ENCODE results near the gene LSS. TPM values are rescaled to one million over a fixed set of nuclear protein-coding genes. Genes with fewer than 3 reads are reported as not detected.

LSS gene
- polyA plus RNA-seq, 1 donor (not counting 4 experiments of a cell fraction or from before 2014, with no cell fraction given) = 105 TPM

- Histone ChIP-seq H3K79me2 (ENCODE audit: control insufficient read depth, insufficient read depth, low read length) (no peaks in the 10 kb centered on the region), H2AFZ (ENCODE audit: control insufficient read depth, low read length) (no peak overlapping the region), H3K4me1 (ENCODE audit: control insufficient read depth, extremely low read depth, insufficient read depth, low read length) (no peaks in the 10 kb centered on the region), H3K27ac (ENCODE audit: control insufficient read depth, insufficient read depth, low read length) (no peak overlapping the region), H4K20me1 (ENCODE audit: control insufficient read depth, extremely low read depth, insufficient read depth, low read length) (peaks cover 7% of the 10 kb centered on the region), H3K27me3 (ENCODE audit: control insufficient read depth, extremely low read depth, insufficient read depth, low read length) (no peaks in the 10 kb centered on the region), H3K9ac (ENCODE audit: control insufficient read depth, extremely low read depth, insufficient read depth, low read length) (no peak overlapping the region), H3K4me3 (ENCODE audit: control insufficient read depth in 2 of 3, extremely low read depth in 1 of 3, insufficient read depth in 2 of 3, low read depth in 1 of 3, low read length in 3 of 3) (no peak overlapping the region), H3K9me3 (ENCODE audit: control insufficient read depth, low read depth, low read length) (no peaks in the 10 kb centered on the region), H3K4me2 (ENCODE audit: control insufficient read depth, extremely low read depth, insufficient read depth, low read depth, low read length) (no peak overlapping the region), H3K36me3 (ENCODE audit: control insufficient read depth in 2 of 2, extremely low read depth in 1 of 2, insufficient read depth in 2 of 2, low read length in 2 of 2) (peaks cover 41 to 49% of the 10 kb centered on the region in 2 experiments), H3K9me1 (ENCODE audit: control insufficient read depth, extremely low read depth, insufficient read depth, low read length) (no peaks in the 10 kb centered on the region)
- dilution Hi-C loops (cut with MboI; ENCODE audit: extremely low pct_ligation_motif_present, low sequenced_read_pairs) = no loop called here
- no peak for FAIRE-seq
- no peak for DNase-seq (ENCODE audit: low read depth, low spot score)
- TF ChIP-seq EZH2 (IDR thresholded peaks at IDR 0.05; ENCODE audit: low read length) (no peak), CTCF (optimal IDR thresholded peaks at IDR 0.05 in 1 of 3, IDR thresholded peaks at IDR 0.05 in 1 of 3, conservative IDR thresholded peaks at IDR 0.05 in 1 of 3; ENCODE audit: extremely low read depth in 1 of 3, insufficient read depth in 2 of 3, low read length in 3 of 3) (no peak)
Measured at GRCh38 chr21:46264046-46264689, 35.6 kb upstream of the LSS start.

- dilution Hi-C loops (cut with MboI; ENCODE audit: extremely low pct_ligation_motif_present, low sequenced_read_pairs) = no loop called here
- no peaks in the 10 kb centered on the region for H3K9me3 ChIP-seq (ENCODE audit: control insufficient read depth, low read depth, low read length)
- H3K36me3 ChIP-seq (ENCODE audit: control insufficient read depth in 2 of 2, extremely low read depth in 1 of 2, insufficient read depth in 2 of 2, low read length in 2 of 2) = peaks cover 47 to 48% of the 10 kb centered on the region in 2 experiments
- no peak overlapping the region for H3K9ac ChIP-seq (ENCODE audit: control insufficient read depth, extremely low read depth, insufficient read depth, low read length)
- FAIRE-seq (no peak), DNase-seq (ENCODE audit: low read depth, low spot score) (no peak)
- H3K79me2 ChIP-seq (ENCODE audit: control insufficient read depth, insufficient read depth, low read length) = no peaks in the 10 kb centered on the region
- no peaks in the 10 kb centered on the region for H4K20me1 ChIP-seq (ENCODE audit: control insufficient read depth, extremely low read depth, insufficient read depth, low read length)
- no peak overlapping the region for H3K4me3 ChIP-seq (ENCODE audit: control insufficient read depth in 2 of 3, extremely low read depth in 1 of 3, insufficient read depth in 2 of 3, low read depth in 1 of 3, low read length in 3 of 3)
- no peaks in the 10 kb centered on the region for H3K4me1 ChIP-seq (ENCODE audit: control insufficient read depth, extremely low read depth, insufficient read depth, low read length)
- H2AFZ ChIP-seq (ENCODE audit: control insufficient read depth, low read length) = no peak overlapping the region
- no peak overlapping the region for H3K4me2 ChIP-seq (ENCODE audit: control insufficient read depth, extremely low read depth, insufficient read depth, low read depth, low read length)
- TF ChIP-seq EZH2 (IDR thresholded peaks at IDR 0.05; ENCODE audit: low read length) (no peak), CTCF (optimal IDR thresholded peaks at IDR 0.05 in 1 of 3, IDR thresholded peaks at IDR 0.05 in 1 of 3, conservative IDR thresholded peaks at IDR 0.05 in 1 of 3; ENCODE audit: extremely low read depth in 1 of 3, insufficient read depth in 2 of 3, low read length in 3 of 3) (no peak)
- H3K9me1 ChIP-seq (ENCODE audit: control insufficient read depth, extremely low read depth, insufficient read depth, low read length) = no peaks in the 10 kb centered on the region
- no peaks in the 10 kb centered on the region for H3K27me3 ChIP-seq (ENCODE audit: control insufficient read depth, extremely low read depth, insufficient read depth, low read length)
- no peak overlapping the region for H3K27ac ChIP-seq (ENCODE audit: control insufficient read depth, insufficient read depth, low read length)
Measured at GRCh38 chr21:46256501-46256994, 28.0 kb upstream of the LSS start.
